GM18861 (cell line): Measurements from ENCODE around the gene ARFGEF3.
"Not testable (repeated sequence)": the region's sequence is repeated elsewhere in the genome, so short reads cannot be mapped to it uniquely, and the experiment has no call there.

Source experiments
- ATAC-seq: cut with Tn5 transposase; IDR thresholded peaks from one replicate; pipeline ENCODE4 v1.9.1; 2021; ENCODE audit not compliant: unreplicated experiment

The ARFGEF3 gene

GRCh38 chr6:138267971-138268895, 106.5 kb downstream of the ARFGEF3 start:
- ATAC-seq = no peak

- ATAC-seq = no peak
Measured at GRCh38 chr6:138271451-138271850, 109.7 kb downstream of the ARFGEF3 start.

GRCh38 chr6:138272533-138273315, 111.0 kb downstream of the ARFGEF3 start:
- ATAC-seq = no peak

GRCh38 chr6:138275976-138276375, 114.2 kb downstream of the ARFGEF3 start:
- ATAC-seq = no peak

- ATAC-seq = no peak
Measured at GRCh38 chr6:138277835-138278234, 116.1 kb downstream of the ARFGEF3 start.

- ATAC-seq = no peak
Measured at GRCh38 chr6:138278326-138278725, 116.6 kb downstream of the ARFGEF3 start.

GRCh38 chr6:138285800-138286199, 124.1 kb downstream of the ARFGEF3 start:
- ATAC-seq = no peak

GRCh38 chr6:138286698-138287097, 125.0 kb downstream of the ARFGEF3 start:
- ATAC-seq = no peak

- ATAC-seq = no peak
Measured at GRCh38 chr6:138287144-138287955, 125.6 kb downstream of the ARFGEF3 start.

- ATAC-seq = not testable (repeated sequence)
Measured at GRCh38 chr6:138288428-138289085, 126.8 kb downstream of the ARFGEF3 start.

- ATAC-seq = no peak
Measured at GRCh38 chr6:138289739-138290138, 128.0 kb downstream of the ARFGEF3 start.

GRCh38 chr6:138290423-138290962, 128.8 kb downstream of the ARFGEF3 start:
- ATAC-seq = no peak

- no peak for ATAC-seq
Measured at GRCh38 chr6:138291036-138291848, 129.5 kb downstream of the ARFGEF3 start.

- ATAC-seq = no peak
Measured at GRCh38 chr6:138291849-138292181, 130.1 kb downstream of the ARFGEF3 start.

- ATAC-seq = no peak
Measured at GRCh38 chr6:138292482-138292881, 130.7 kb downstream of the ARFGEF3 start.

- ATAC-seq = no peak
Measured at GRCh38 chr6:138293428-138294395, 132.0 kb downstream of the ARFGEF3 start.

GRCh38 chr6:138296381-138296780, 134.6 kb downstream of the ARFGEF3 start:
- no peak for ATAC-seq

- no peak for ATAC-seq
Measured at GRCh38 chr6:138296786-138297185, 135.0 kb downstream of the ARFGEF3 start.
